GM12878 (cell line): ENCODE results near the gene PAX5. TPM values are rescaled to one million over a fixed set of nuclear protein-coding genes. Genes with fewer than 3 reads are reported as not detected.
A peak's percentile ranks its signal among the peaks of the same experiment; 100 is the strongest.

Source experiments
- BCL11A ChIP-seq: IDR thresholded peaks from 2 replicates; pipeline ENCODE4 v1.6.1; 2011; ENCODE audit warnings: low read depth, low read length
- CHD2 ChIP-seq: IDR thresholded peaks from 2 replicates; pipeline ENCODE4 v1.6.1; 2011; ENCODE audit warnings: low read depth, low read length, improper control_type of control experiment, borderline replicate concordance
- E2F8 ChIP-seq: fragments of 450-650 bp; IDR thresholded peaks from 2 replicates; pipeline ENCODE4 v1.6.1; 2018; ENCODE audit warnings: mild to moderate bottlenecking, low read depth, moderate library complexity; ENCODE audit not compliant: partially characterized antibody
- E4F1 ChIP-seq: fragments of 450-650 bp; IDR thresholded peaks from 2 replicates; pipeline ENCODE4 v1.6.1; 2018; ENCODE audit warnings: borderline replicate concordance, mild to moderate bottlenecking; ENCODE audit not compliant: partially characterized antibody
- ETV6 ChIP-seq, 2 experiments: fragments of 450-650 bp in 1 of 2; IDR thresholded peaks in 1 of 2; conservative IDR thresholded peaks in 1 of 2; 2 replicates each; pipeline ENCODE4 v1.6.1; 2014; ENCODE audit warnings: antibody characterized with exemption in 1 of 2, borderline replicate concordance in 1 of 2, low read depth in 1 of 2, mild to moderate bottlenecking in 1 of 2, moderate library complexity in 1 of 2
- HCFC1 ChIP-seq: fragments of 150-350 bp; IDR thresholded peaks from 2 replicates; pipeline ENCODE4 v1.6.1; 2014; ENCODE audit warnings: low read length
- IKZF2 ChIP-seq, 2 experiments: fragments of 450-650 bp; IDR thresholded peaks; 2 replicates each; pipeline ENCODE4 v1.6.1; 2017; ENCODE audit warnings: mild to moderate bottlenecking in 2 of 2, moderate library complexity in 2 of 2
- JUNB ChIP-seq: IDR thresholded peaks from 2 replicates; pipeline ENCODE4 v1.6.1; 2016; ENCODE audit warnings: antibody characterized with exemption, mild to moderate bottlenecking
- KAT2A ChIP-seq: conservative IDR thresholded peaks from 2 replicates; pipeline ENCODE4 v1.6.1; 2011; ENCODE audit warnings: low read depth, low read length; ENCODE audit not compliant: control insufficient read depth
- MLLT1 ChIP-seq: fragments of 450-650 bp; IDR thresholded peaks from 2 replicates; pipeline ENCODE4 v1.6.1; 2016; ENCODE audit warnings: mild to moderate bottlenecking
- NFIC ChIP-seq: IDR thresholded peaks from 2 replicates; pipeline ENCODE4 v1.6.1; 2012; ENCODE audit warnings: low read depth, mild to moderate bottlenecking, inconsistent platforms, low read length, moderate library complexity
- NFYB ChIP-seq: IDR thresholded peaks from 2 replicates; pipeline ENCODE4 v1.6.1; 2011; ENCODE audit warnings: low read depth, mild to moderate bottlenecking, low read length, improper control_type of control experiment, moderate library complexity; ENCODE audit not compliant: insufficient read depth
- PKNOX1 ChIP-seq: fragments of 450-650 bp; IDR thresholded peaks from 2 replicates; pipeline ENCODE4 v1.6.1; 2016; ENCODE audit warnings: mild to moderate bottlenecking
- POLR2AphosphoS2 ChIP-seq: IDR thresholded peaks from 2 replicates; pipeline ENCODE4 v1.6.1; 2011; ENCODE audit warnings: low read depth, mild to moderate bottlenecking, low read length, improper control_type of control experiment, moderate library complexity
- RB1 ChIP-seq: fragments of 450-650 bp; formaldehyde crosslinking; IDR thresholded peaks from 2 replicates; pipeline ENCODE4 v1.6.1; 2017; ENCODE audit warnings: mild to moderate bottlenecking, borderline replicate concordance
- SREBF2 ChIP-seq: IDR thresholded peaks from 2 replicates; pipeline ENCODE4 v1.6.1; 2012; ENCODE audit warnings: mild to moderate bottlenecking, low read length
- SUPT20H ChIP-seq: IDR thresholded peaks from 2 replicates; pipeline ENCODE4 v1.6.1; 2011; ENCODE audit warnings: low read depth, mild to moderate bottlenecking, low read length, moderate library complexity, borderline replicate concordance; ENCODE audit not compliant: control insufficient read depth
- SUZ12 ChIP-seq: fragments of 200-600 bp; sonication (generic); IDR thresholded peaks from one replicate; pipeline ENCODE4 v1.6.1; 2018; ENCODE audit warnings: antibody characterized with exemption, mild to moderate bottlenecking; ENCODE audit not compliant: unreplicated experiment
- TBL1XR1 ChIP-seq: IDR thresholded peaks from 2 replicates; pipeline ENCODE4 v1.6.1; 2012; ENCODE audit warnings: low read depth, low read length, improper control_type of control experiment
- TCF12 ChIP-seq: IDR thresholded peaks from 2 replicates; pipeline ENCODE4 v1.6.1; 2011; ENCODE audit warnings: low read depth, mild to moderate bottlenecking, low read length
- YBX1 ChIP-seq: fragments of 450-650 bp; IDR thresholded peaks from 2 replicates; pipeline ENCODE4 v1.6.1; 2016; ENCODE audit warnings: antibody characterized with exemption
- ZNF24 ChIP-seq: fragments of 450-650 bp; IDR thresholded peaks from 2 replicates; pipeline ENCODE4 v1.6.1; 2017; ENCODE audit warnings: antibody characterized with exemption, mild to moderate bottlenecking
- polyA plus RNA-seq, 11 experiments: library from polyadenylated mRNA; depleted of rRNA in 4 of 11; unstranded in 6 of 11; stranded (reverse) in 5 of 11; fragments of >200 nt; fragmentation: Nextera tagmentation in 4 of 11; fragmentation: Illumina TruSeq in 1 of 11; extraction: Ambion mirVana in 4 of 11; extraction: Trizol in 1 of 11; gene quantifications; 1 replicate in 1 of 11; 2 replicates in 10 of 11; pipeline versions ENCODE4 v1.2.1 to v1.2.3, GENCODE V29; 2011 to 2016; ENCODE audit warnings: inconsistent platforms in 2 of 11, missing spikeins in 2 of 11, low read depth in 1 of 11
- total RNA-seq, 4 experiments: library from RNA; depleted of rRNA in 3 of 4; stranded (reverse); fragments of >200 nt in 3 of 4; fragmentation: Illumina TruSeq in 1 of 4; extraction: Trizol in 1 of 4; gene quantifications; 2 replicates each; pipeline versions ENCODE4 v1.2.1 to v1.2.3, GENCODE V29; 2013 to 2021

PAX5 gene
- total and polyA plus RNA-seq, 10 of the 15 experiments (the other 5 are each of a cell fraction or from before 2014, with no cell fraction given), result 2.2 to 123 (median 31.9) TPM

GRCh38 chr9:36993933-36994764 is 39.9 kb downstream of the PAX5 start (continued):
- no peak for TF ChIP-seq NFIC
- TF ChIP-seq SUPT20H, result no peak
- peak; percentile 92; the same call in 1 of the 2 replicates for TF ChIP-seq MLLT1
- TF ChIP-seq TBL1XR1, result peak; percentile 94; the same call in 1 of the 2 replicates
- peak; percentile 100 for TF ChIP-seq TCF12
- no peak for TF ChIP-seq E2F8
- peak; percentile 36; the same call in 1 of the 2 replicates for TF ChIP-seq NFYB
- TF ChIP-seq ETV6 (conservative IDR thresholded peaks at IDR 0.05 in 1 of 2, IDR thresholded peaks at IDR 0.05 in 1 of 2; ENCODE audit: borderline replicate concordance in 1 of 2, low read depth in 1 of 2), result peak in 1 of 2 experiments; percentile 91; a peak in 2 of 4 replicates
- peak; percentile 86; the same call in 1 of the 2 replicates for TF ChIP-seq CHD2
- TF ChIP-seq HCFC1, result no peak; the same call in 1 of the 2 replicates
- TF ChIP-seq PKNOX1, result 0 out of 2 replicates have a peak, but pooled peaks have one; percentile 41
- no peak for TF ChIP-seq E4F1
- no peak for TF ChIP-seq SREBF2
- TF ChIP-seq KAT2A, result no peak
- peak; percentile 94 for TF ChIP-seq JUNB
- no peak for TF ChIP-seq SUZ12
- TF ChIP-seq RB1, result no peak
- TF ChIP-seq ZNF24, result peak; percentile 76
- peak; percentile 97 for TF ChIP-seq BCL11A
- peak; percentile 97 to 98 for TF ChIP-seq IKZF2 (IDR thresholded peaks at IDR 0.05)
- TF ChIP-seq POLR2AphosphoS2, result no peak
- no peak for TF ChIP-seq YBX1
